ENCODE data around the gene HSFX3.
A peak's percentile ranks its signal among the peaks of the same experiment; 100 is the strongest.
"Not testable (repeated sequence)": the region's sequence is repeated elsewhere in the genome, so short reads cannot be mapped to it uniquely, and the experiment has no call there.

HSFX3 gene

DNA sequence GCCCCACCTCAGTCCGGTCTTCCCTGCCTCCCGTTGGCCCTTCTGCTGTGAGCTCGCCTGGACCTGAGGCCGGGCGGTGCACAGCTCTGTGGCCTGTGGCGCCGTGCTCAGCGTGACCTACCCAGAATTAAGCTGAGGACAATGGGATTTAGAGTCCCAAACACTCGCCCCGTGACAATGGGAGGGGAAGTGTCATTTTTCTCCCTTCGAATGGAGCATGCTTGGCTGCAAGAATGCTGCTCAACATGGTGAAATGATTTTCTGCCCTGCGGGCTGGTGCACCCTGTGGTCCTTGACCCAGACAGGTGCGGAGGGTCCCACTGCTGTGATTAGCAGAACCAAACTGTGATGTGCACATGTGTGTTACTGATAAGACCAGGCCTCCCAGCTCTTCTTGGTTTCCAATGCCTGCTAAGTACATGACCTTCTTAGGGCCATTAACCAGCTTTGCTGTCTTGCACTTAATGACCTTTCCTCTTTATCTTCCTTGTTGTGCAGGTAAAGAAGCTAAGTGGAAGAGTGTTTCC lies 8.1 kb downstream of the HSFX3 start:
- DNase-seq = no peak

DNA sequence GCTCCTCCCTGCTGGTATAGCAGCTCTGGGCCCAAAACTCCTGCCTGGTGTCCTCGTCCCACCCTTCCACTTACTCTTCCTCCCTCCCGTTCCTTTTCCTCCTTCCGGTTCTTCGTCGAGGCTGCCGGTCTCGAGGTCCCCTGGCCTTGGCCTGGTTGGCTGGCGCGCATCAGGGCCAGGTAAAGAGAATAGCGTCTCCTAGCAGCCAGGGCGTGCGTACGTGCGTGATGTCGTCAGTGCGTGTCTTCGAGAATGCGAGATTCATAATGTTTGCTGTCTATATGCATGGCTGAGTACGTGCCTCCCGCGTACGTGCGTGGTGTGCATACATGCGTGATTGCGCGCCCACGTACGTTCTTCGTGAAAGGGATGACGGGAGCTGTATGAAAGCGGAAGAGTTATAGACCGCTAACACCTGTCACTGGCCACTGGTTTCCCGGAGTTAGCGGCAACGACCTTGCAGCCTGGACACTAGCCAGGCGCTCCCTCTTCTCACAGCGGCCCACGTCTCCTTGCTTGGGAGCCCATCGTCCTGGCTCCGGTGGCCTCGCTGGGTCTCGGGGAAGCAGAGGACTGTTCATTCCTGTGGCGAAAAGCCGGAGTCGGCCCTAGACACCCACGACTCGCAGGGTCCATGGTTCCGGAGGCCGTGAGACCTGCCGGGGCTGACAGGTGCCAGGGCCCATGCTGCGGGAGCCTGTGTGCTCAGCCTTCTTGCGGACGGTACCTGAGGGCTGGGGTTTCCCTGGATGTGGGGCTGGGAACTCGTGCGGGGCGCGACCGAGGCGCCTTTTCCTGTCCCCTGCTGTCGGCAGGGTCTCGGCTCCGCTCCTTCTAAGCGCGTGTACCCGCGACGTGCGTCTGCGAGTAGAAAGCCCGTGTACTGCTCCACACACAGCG lies 8.9 kb downstream of the HSFX3 start, which contains the start of gene EOLA1:
EOLA1 (plus strand) TSS at position 392 of the 900 bp plus-strand sequence. CDS start 4,619 bp downstream, outside the sequence.
- DNase-seq = peak; percentile 94

GRCh38 chrX:149540131-149540620 lies 9.5 kb downstream of the HSFX3 start:
- DNase-seq = peak; percentile 93

DNA sequence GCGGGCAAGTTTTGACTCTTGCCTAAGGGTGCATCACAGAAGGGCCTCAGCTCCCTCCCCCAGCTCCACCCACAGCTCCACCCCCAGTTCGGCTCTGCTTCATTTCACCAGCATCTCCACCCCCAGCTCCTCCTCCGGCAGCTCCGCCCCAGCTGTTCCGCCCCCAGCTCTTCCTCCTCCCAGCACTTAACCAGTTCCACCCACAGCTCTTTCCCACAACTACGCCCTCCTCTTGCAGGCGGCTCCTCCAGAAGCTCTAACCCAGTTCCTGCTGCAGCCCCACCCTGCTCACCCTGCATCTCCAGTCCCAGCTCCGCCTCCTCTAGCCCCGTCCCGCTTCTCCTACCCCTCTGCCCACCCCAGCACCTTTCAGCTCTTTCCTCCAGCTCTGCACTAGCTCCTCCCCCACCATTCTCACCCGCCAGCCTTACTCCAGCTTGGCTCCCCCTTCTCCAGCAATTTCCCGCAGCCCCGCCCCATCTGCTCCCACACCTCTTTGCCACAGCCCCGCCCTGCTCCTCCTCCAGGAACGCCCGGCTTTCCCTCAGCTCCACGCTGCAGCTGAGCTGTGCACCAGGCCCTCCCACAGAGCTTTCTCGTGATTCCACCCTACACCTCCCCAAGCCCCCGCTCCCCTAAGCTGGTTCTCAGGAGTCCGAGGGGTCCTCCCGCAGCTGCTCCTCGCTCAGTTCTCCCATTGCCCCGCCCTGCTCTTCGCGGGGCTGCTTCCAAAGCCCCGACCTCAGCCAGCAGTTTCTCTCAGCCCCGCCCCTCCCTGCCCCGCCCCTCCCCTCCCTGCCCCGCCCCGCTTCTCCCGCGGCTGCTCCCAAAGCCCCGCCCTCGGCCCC lies 10.2 kb downstream of the HSFX3 start:
- DNase-seq = peak; percentile 81

DNA sequence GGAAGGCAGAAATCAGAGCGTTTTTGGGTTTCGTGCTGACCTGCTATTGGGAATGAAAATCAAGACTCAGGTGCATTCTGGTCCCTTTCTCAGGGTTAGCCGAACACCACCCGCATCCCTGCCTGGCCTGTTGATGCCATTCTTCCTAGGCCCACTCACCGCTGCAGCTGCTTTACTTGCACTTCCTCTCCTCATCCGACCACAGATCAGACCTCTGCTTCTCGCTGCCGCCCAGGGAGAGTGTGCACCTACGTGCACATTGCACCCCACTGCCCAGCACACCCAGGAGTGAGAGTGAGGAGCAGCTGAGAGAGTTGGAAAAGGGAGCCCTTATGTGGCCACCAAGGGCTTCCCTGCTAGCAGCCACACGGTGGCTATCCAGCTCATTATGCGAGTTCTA lies 12.2 kb downstream of the HSFX3 start:
- not testable (repeated sequence) for DNase-seq

GRCh38 chrX:149534926-149535602 lies 14.7 kb downstream of the HSFX3 start:
- not testable (repeated sequence) for DNase-seq

GRCh38 chrX:149533999-149534398 lies 15.7 kb downstream of the HSFX3 start:
- not testable (repeated sequence) for DNase-seq

GRCh38 chrX:149532868-149533267 lies 16.9 kb downstream of the HSFX3 start:
- not testable (repeated sequence) for DNase-seq

- peak; percentile 28 for DNase-seq
These were observed 18.1 kb downstream of the HSFX3 start for GRCh38 chrX:149531599-149531998.

GRCh38 chrX:149528381-149528780 lies 21.3 kb downstream of the HSFX3 start:
- DNase-seq = no peak

GRCh38 chrX:149527705-149528104 lies 22.0 kb downstream of the HSFX3 start:
- DNase-seq = no peak

GRCh38 chrX:149526318-149527033 lies 23.2 kb downstream of the HSFX3 start:
- DNase-seq = not testable (repeated sequence)

DNA sequence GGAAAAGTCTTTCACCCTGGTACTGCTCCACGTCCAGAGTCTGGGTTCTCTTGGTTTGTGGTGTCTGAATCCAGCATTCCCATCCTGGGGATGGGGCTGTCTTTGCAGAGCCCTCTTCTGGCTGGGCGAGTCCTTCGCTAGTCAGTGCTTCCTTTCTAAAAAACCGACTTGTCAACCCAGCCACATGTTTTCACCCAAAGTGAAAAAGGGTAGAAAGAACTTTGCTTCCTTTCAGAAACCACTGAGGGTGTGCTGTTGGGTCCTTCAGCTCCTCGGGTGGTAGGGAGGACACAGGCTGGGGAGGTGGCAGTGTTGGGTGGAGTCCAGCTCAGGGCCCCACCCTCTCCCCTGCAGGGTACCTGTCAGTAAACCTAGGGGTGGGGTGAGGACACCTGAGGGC lies 23.8 kb downstream of the HSFX3 start:
- DNase-seq = not testable (repeated sequence)

DNA sequence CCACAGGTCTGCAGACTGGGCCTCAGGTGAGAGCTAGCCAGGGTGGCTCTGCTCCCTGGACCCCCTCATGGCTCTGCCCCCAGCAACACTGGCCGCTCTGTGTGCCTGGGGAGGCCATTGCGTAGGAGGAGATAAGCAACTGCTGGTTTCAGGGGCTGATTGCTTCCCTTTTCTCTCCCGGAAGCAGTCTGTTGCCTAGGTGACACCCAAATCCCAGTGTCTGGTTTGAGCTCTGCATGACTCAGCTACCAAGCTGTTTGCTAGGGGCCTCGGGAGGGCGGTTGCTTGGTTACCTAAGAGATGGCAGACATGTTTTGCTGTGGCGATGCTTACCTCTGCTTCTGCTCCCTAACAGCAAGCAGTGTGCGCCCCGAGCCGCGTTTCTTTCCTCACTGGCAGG lies 24.3 kb downstream of the HSFX3 start:
- DNase-seq = peak; percentile 52

DNA sequence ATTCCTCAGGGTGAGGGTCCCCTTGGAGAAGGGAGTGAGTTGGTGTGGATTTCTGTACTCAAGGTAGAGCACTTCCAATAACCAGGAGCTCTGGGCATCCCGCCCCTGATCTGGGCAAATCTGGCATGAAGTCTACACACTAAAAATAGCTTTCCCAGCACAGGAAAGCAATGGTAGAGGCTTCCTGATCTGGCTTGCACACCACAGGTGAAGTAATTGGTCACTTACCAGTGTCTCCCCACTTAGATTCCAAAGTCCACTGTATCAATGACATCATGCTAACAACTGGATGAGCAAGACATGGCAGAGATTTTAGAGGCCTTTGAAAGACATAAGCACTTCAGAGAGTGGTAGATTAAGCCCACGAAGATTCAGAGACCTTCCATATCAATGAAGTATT lies 26.8 kb downstream of the HSFX3 start:
- no peak for DNase-seq

DNA sequence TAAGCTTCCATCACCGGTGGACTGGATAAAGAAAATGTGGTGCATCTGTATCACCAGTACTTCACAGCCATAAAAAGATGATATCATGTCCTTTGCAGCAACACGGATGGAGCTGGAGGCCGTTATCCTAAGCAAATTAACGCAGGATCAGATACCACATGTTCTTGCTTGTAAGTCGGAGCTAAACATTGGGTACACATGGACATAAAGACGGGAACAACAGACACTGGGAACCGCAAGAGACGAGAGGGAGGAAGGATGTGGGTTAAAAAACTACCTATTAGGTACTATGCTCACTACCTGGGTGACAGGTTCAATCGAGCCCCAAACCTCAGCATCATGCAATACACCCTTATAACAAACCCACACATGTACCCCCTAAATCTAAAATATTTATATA lies 28.3 kb downstream of the HSFX3 start:
- no peak for DNase-seq

- not testable (repeated sequence) for DNase-seq
These were observed 29.0 kb downstream of the HSFX3 start for GRCh38 chrX:149520636-149521277.

DNA sequence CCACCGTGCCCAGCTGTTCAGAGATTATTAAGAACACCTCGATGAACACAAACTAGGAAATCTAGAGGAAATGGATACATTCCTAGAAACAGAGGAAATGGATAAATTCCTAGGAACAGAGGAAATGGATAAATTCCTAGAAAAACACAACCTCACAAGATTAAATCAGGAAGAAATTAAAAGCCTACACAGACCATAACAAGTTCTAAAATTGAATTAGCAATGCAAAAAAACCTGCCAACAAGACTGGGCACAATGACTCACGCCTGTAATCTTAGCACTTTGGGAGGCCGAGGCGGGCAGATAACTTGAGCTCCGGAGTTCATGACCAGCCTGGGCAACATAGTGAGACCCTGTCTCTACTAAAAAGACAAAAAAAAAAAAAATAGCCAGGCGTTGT lies 31.5 kb downstream of the HSFX3 start:
- no peak for DNase-seq

GRCh38 chrX:149517308-149517707 lies 32.4 kb downstream of the HSFX3 start:
- no peak for DNase-seq

GRCh38 chrX:149516604-149517003 lies 33.1 kb downstream of the HSFX3 start:
- no peak for DNase-seq

DNA sequence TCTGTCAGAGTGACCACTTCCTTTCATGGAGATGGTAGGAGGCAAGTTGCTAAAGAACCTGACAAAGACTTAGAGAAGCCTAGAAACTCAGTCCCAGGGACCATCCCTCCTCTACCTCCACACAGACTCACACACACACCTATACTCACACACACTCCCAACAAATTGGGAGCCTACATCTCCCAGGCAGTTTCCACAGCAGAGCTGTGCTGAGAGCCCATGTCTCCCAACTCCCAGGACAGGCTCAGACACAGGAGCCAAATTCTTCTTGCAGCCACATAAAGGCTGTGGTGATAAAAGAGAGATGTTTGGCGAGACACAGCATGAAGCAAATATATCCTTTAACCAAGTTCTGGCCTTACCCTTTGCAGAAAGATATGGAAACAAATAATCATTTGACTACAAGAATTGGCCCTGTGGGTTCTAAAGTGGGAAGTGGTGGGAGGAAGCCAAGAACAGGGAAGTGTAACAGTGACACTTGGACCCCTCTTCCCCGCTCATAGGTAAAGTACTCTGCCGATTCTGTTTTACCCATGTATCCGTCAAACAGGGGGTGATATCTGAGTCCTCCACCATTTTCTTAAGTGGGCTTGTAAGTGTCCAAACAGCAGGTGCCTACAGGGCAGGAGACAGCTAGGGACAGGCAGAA lies 33.6 kb downstream of the HSFX3 start:
- DNase-seq = no peak

Measured in suppressor macrophage treated with lipopolysaccharide for 4 hours (primary cell).